ENCODE data around the gene PTX3.

The PTX3 gene

GRCh38 chr3:157453824-157454223 is 17.2 kb downstream of the PTX3 start:
- Histone ChIP-seq H3K4me1 (ENCODE audit: low read depth, poor library complexity, severe bottlenecking) (no peaks in the 10 kb centered on the region), H3K4me2 (no peak overlapping the region), H3K27ac (no peak overlapping the region), H3K27me3 (ENCODE audit: insufficient read depth, low read depth) (no peaks in the 10 kb centered on the region), H4K20me1 (ENCODE audit: insufficient read depth) (no peaks in the 10 kb centered on the region), H3K4me3 (IDR thresholded peaks at IDR 0.05; ENCODE audit: insufficient read depth, low read depth, low read length) (no peak overlapping the region), H3K9ac (no peak overlapping the region), H2AFZ (ENCODE audit: low read depth) (no peak overlapping the region), H3K79me2 (ENCODE audit: insufficient read depth, low read depth) (no peaks in the 10 kb centered on the region), H3K36me3 (ENCODE audit: insufficient read depth) (no peaks in the 10 kb centered on the region)
- no peak for TF ChIP-seq CTCF (conservative IDR thresholded peaks at IDR 0.05; ENCODE audit: low read depth, low read length)

GRCh38 chr3:157459706-157460105 is 23.1 kb downstream of the PTX3 start:
- no peak for TF ChIP-seq CTCF (conservative IDR thresholded peaks at IDR 0.05; ENCODE audit: low read depth, low read length)
- Histone ChIP-seq H3K9ac (no peak overlapping the region), H3K27me3 (ENCODE audit: insufficient read depth, low read depth) (no peaks in the 10 kb centered on the region), H3K27ac (no peak overlapping the region), H3K4me2 (no peak overlapping the region), H4K20me1 (ENCODE audit: insufficient read depth) (no peaks in the 10 kb centered on the region), H3K79me2 (ENCODE audit: insufficient read depth, low read depth) (no peaks in the 10 kb centered on the region), H3K4me1 (ENCODE audit: low read depth, poor library complexity, severe bottlenecking) (no peaks in the 10 kb centered on the region), H3K4me3 (IDR thresholded peaks at IDR 0.05; ENCODE audit: insufficient read depth, low read depth, low read length) (no peak overlapping the region), H3K36me3 (ENCODE audit: insufficient read depth) (no peaks in the 10 kb centered on the region), H2AFZ (ENCODE audit: low read depth) (no peak overlapping the region)

- TF ChIP-seq CTCF (conservative IDR thresholded peaks at IDR 0.05; ENCODE audit: low read depth, low read length) = no peak
- Histone ChIP-seq H3K79me2 (ENCODE audit: insufficient read depth, low read depth) (no peaks in the 10 kb centered on the region), H3K27me3 (ENCODE audit: insufficient read depth, low read depth) (no peaks in the 10 kb centered on the region), H3K9ac (no peak overlapping the region), H3K27ac (no peak overlapping the region), H3K36me3 (ENCODE audit: insufficient read depth) (no peaks in the 10 kb centered on the region), H3K4me1 (ENCODE audit: low read depth, poor library complexity, severe bottlenecking) (no peaks in the 10 kb centered on the region), H4K20me1 (ENCODE audit: insufficient read depth) (no peaks in the 10 kb centered on the region), H2AFZ (ENCODE audit: low read depth) (no peak overlapping the region), H3K4me2 (no peak overlapping the region), H3K4me3 (IDR thresholded peaks at IDR 0.05; ENCODE audit: insufficient read depth, low read depth, low read length) (no peak overlapping the region)
Measured at GRCh38 chr3:157460253-157460652, 23.6 kb downstream of the PTX3 start.

GRCh38 chr3:157463816-157464215 is 27.2 kb downstream of the PTX3 start:
- Histone ChIP-seq H3K36me3 (ENCODE audit: insufficient read depth) (no peaks in the 10 kb centered on the region), H2AFZ (ENCODE audit: low read depth) (no peak overlapping the region), H3K4me1 (ENCODE audit: low read depth, poor library complexity, severe bottlenecking) (no peaks in the 10 kb centered on the region), H3K27ac (no peak overlapping the region), H3K79me2 (ENCODE audit: insufficient read depth, low read depth) (no peaks in the 10 kb centered on the region), H3K9ac (no peak overlapping the region), H3K4me2 (no peak overlapping the region), H3K27me3 (ENCODE audit: insufficient read depth, low read depth) (no peaks in the 10 kb centered on the region), H3K4me3 (IDR thresholded peaks at IDR 0.05; ENCODE audit: insufficient read depth, low read depth, low read length) (no peak overlapping the region), H4K20me1 (ENCODE audit: insufficient read depth) (no peaks in the 10 kb centered on the region)
- no peak for TF ChIP-seq CTCF (conservative IDR thresholded peaks at IDR 0.05; ENCODE audit: low read depth, low read length)

GRCh38 chr3:157464321-157464720 is 27.7 kb downstream of the PTX3 start:
- no peak overlapping the region for H3K4me2 ChIP-seq
- no peak overlapping the region for H3K27ac ChIP-seq
- no peak for TF ChIP-seq CTCF (conservative IDR thresholded peaks at IDR 0.05; ENCODE audit: low read depth, low read length)
- H2AFZ ChIP-seq (ENCODE audit: low read depth) = no peak overlapping the region
- H3K4me3 ChIP-seq (IDR thresholded peaks at IDR 0.05; ENCODE audit: insufficient read depth, low read depth, low read length) = no peak overlapping the region
- H4K20me1 ChIP-seq (ENCODE audit: insufficient read depth) = no peaks in the 10 kb centered on the region
- no peak overlapping the region for H3K9ac ChIP-seq
- H3K79me2 ChIP-seq (ENCODE audit: insufficient read depth, low read depth) = no peaks in the 10 kb centered on the region
- no peaks in the 10 kb centered on the region for H3K27me3 ChIP-seq (ENCODE audit: insufficient read depth, low read depth)
- H3K4me1 ChIP-seq (ENCODE audit: low read depth, poor library complexity, severe bottlenecking) = no peaks in the 10 kb centered on the region
- H3K36me3 ChIP-seq (ENCODE audit: insufficient read depth) = no peaks in the 10 kb centered on the region
